Liver (tissue), 9 donors: ENCODE measurements around the gene RNF4. TPM values are rescaled to one million over a fixed set of nuclear protein-coding genes. Genes with fewer than 3 reads are reported as not detected.
"Not testable (repeated sequence)": the region's sequence is repeated elsewhere in the genome, so short reads cannot be mapped to it uniquely, and the experiment has no call there.

ENCODE experiments used
- DNase-seq: peaks from one replicate; pipeline ENCODE4 v3.0.0-alpha.2; 2017; ENCODE audit warnings: low spot score
- H3K27ac ChIP-seq, 2 donors: one replicate each; pipeline ENCODE4 v1.7.0; 2013; ENCODE audit warnings: inconsistent platforms in 2 of 2, low read length in 2 of 2, control low read depth in 1 of 2, low read depth in 1 of 2, mild to moderate bottlenecking in 1 of 2
- H3K27me3 ChIP-seq, 4 donors: one replicate each; pipeline versions ENCODE4 v1.6.1 to v1.7.0; 2013; ENCODE audit warnings: low read length in 3 of 4, inconsistent platforms in 1 of 4, mild to moderate bottlenecking in 1 of 4, moderate library complexity in 1 of 4; ENCODE audit not compliant: control insufficient read depth in 4 of 4, insufficient read depth in 4 of 4
- H3K36me3 ChIP-seq, 4 donors: one replicate each; pipeline versions ENCODE4 v1.6.1 to v1.7.0; 2013; ENCODE audit warnings: low read length in 3 of 4, mild to moderate bottlenecking in 3 of 4, low read depth in 1 of 4, moderate library complexity in 1 of 4; ENCODE audit not compliant: control insufficient read depth in 4 of 4, insufficient read depth in 3 of 4
- H3K4me1 ChIP-seq, 4 donors: one replicate each; pipeline versions ENCODE4 v1.6.1 to v1.7.0; 2013; ENCODE audit warnings: low read length in 3 of 4, mild to moderate bottlenecking in 3 of 4, moderate library complexity in 1 of 4; ENCODE audit not compliant: control insufficient read depth in 4 of 4, insufficient read depth in 4 of 4
- H3K4me3 ChIP-seq, 3 donors: one replicate each; pipeline versions ENCODE4 v1.6.1 to v1.7.0; 2013; ENCODE audit warnings: low read length in 3 of 3, control low read depth in 1 of 3, low read depth in 1 of 3, mild to moderate bottlenecking in 1 of 3
- H3K9ac ChIP-seq, 2 donors: one replicate each; pipeline ENCODE4 v1.7.0; 2013; ENCODE audit warnings: low read length in 2 of 2, mild to moderate bottlenecking in 2 of 2, moderate library complexity in 2 of 2, control low read depth in 1 of 2, low read depth in 1 of 2
- H3K9me3 ChIP-seq, 4 donors: one replicate each; pipeline versions ENCODE4 v1.6.1 to v1.7.0; 2013; ENCODE audit warnings: low read length in 3 of 4; ENCODE audit not compliant: control insufficient read depth in 4 of 4
- EGR1 ChIP-seq, 2 donors: IDR thresholded peaks; 2 replicates each; pipeline ENCODE4 v1.6.1; 2016 to 2018; ENCODE audit warnings: antibody characterized with exemption in 2 of 2, low read depth in 2 of 2
- FOXA2 ChIP-seq: IDR thresholded peaks from 2 replicates; pipeline ENCODE4 v1.6.1; 2016; ENCODE audit warnings: antibody characterized with exemption
- GABPA ChIP-seq, 2 donors: IDR thresholded peaks in 1 of 2; conservative IDR thresholded peaks in 1 of 2; 2 replicates each; pipeline ENCODE4 v1.6.1; 2016; ENCODE audit warnings: antibody characterized with exemption in 2 of 2, mild to moderate bottlenecking in 1 of 2, moderate library complexity in 1 of 2
- HNF4A ChIP-seq, 2 donors: conservative IDR thresholded peaks; 2 replicates each; pipeline ENCODE4 v1.6.1; 2016; ENCODE audit warnings: antibody characterized with exemption in 2 of 2, mild to moderate bottlenecking in 2 of 2
- HNF4G ChIP-seq: IDR thresholded peaks from 2 replicates; pipeline ENCODE4 v1.6.1; 2016; ENCODE audit warnings: antibody characterized with exemption
- JUND ChIP-seq, 2 donors: IDR thresholded peaks; 2 replicates each; pipeline ENCODE4 v1.6.1; 2016; ENCODE audit warnings: antibody characterized with exemption in 2 of 2
- RAD21 ChIP-seq, 2 donors: IDR thresholded peaks; 2 replicates each; pipeline ENCODE4 v1.6.1; 2016; ENCODE audit warnings: antibody characterized with exemption in 2 of 2, mild to moderate bottlenecking in 2 of 2
- RXRA ChIP-seq, 2 donors: IDR thresholded peaks; 2 replicates each; pipeline ENCODE4 v1.6.1; 2017 to 2018; ENCODE audit warnings: antibody characterized with exemption in 2 of 2, mild to moderate bottlenecking in 1 of 2
- WGBS: extraction: QIAGEN DNeasy Blood & Tissue Kit; methylation state at CpG from one replicate; pipeline ENCODE4 v1.1.7; 2013; 5-methylcytosine and 5-hydroxymethylcytosine counted together
- polyA plus RNA-seq, 2 donors: library from polyadenylated mRNA; stranded (reverse) in 1 of 2; unstranded in 1 of 2; fragments of 200-250 nt in 1 of 2; fragments of >200 nt in 1 of 2; fragmentation: Nextera tagmentation in 1 of 2; extraction: Ambion mirVana in 1 of 2; gene quantifications; one replicate each; pipeline versions ENCODE4 v1.2.1 to v1.2.3, GENCODE V29; 2013 to 2015
- total RNA-seq, 2 donors: library from RNA; depleted of rRNA; stranded (reverse); fragments of >200 nt; gene quantifications; one replicate each; pipeline ENCODE4 v1.2.3, GENCODE V29; 2014
- TF ChIP-seq, protein P1 (sequence below): IDR thresholded peaks from 2 replicates; pipeline ENCODE4 v1.6.1; 2016; ENCODE audit warnings: antibody characterized with exemption
- TF ChIP-seq, protein P2 (sequence below): fragments of 150-350 bp; IDR thresholded peaks from 2 replicates; pipeline ENCODE4 v1.5.1; 2017; ENCODE audit warnings: improper control_type of control experiment, low read depth, low read length; ENCODE audit not compliant: missing input control
- TF ChIP-seq, protein P3 (sequence below): IDR thresholded peaks from 2 replicates; pipeline ENCODE4 v1.6.1; 2016; ENCODE audit warnings: antibody characterized with exemption, mild to moderate bottlenecking
- TF ChIP-seq, protein P4 (sequence below): IDR thresholded peaks from 2 replicates; pipeline ENCODE4 v1.6.1; 2016; ENCODE audit warnings: antibody characterized with exemption
- donor health status: healthy.
- donor health status: healthy.
- donor health status: healthy.
- donor health status: healthy.
- donor health status: healthy.

The RNF4 gene
- total and polyA plus RNA-seq, 4 donors, result 13.0 to 31.0 (median 17.2) TPM

DNA sequence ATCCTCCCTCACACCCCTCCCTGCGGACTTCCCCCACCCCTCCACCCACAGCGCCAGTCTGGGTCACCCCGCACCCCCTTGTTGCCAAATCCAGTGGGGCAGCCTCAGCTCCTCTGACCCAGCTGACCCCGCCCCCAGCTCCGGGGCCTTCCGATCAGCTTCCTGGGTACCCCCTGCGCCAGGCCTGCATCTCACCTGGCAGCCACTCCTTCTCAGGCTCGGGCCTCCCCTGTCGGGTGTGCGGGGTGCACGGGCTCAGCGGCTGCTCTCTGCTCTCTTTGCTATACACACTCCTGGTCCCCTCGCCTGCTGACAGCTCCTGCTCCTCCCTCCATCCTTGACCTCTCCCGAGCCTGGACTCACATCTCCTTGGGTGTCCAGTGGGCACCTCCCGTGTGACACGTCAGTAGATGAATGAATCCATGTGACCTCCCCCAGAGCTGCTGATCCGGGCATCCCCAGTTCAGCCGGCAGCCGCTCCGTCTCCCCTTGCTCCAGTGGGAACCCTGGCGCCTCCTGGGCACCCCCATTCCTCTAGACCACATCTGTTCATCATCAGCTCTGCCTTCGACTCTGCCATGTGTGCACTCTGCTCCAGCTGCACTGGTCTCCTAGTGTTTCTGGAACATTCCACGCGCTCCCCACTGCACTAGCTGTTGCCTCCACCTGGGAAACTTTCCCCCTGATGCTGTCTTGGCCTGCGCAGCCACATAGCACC, 40.3 kb upstream of the RNF4 start:
- peaks cover 0 to 4% (median 1%) of the 10 kb centered on the region in 4 donors for H3K9me3 ChIP-seq
- no peaks in the 10 kb centered on the region for H3K4me1 ChIP-seq
- no peaks in the 10 kb centered on the region for H3K27me3 ChIP-seq
- TF ChIP-seq JUND (IDR thresholded peaks at IDR 0.05), result no peak
- TF ChIP-seq, protein P1, sequence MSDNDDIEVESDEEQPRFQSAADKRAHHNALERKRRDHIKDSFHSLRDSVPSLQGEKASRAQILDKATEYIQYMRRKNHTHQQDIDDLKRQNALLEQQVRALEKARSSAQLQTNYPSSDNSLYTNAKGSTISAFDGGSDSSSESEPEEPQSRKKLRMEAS, result no peak
- TF ChIP-seq, protein P2, sequence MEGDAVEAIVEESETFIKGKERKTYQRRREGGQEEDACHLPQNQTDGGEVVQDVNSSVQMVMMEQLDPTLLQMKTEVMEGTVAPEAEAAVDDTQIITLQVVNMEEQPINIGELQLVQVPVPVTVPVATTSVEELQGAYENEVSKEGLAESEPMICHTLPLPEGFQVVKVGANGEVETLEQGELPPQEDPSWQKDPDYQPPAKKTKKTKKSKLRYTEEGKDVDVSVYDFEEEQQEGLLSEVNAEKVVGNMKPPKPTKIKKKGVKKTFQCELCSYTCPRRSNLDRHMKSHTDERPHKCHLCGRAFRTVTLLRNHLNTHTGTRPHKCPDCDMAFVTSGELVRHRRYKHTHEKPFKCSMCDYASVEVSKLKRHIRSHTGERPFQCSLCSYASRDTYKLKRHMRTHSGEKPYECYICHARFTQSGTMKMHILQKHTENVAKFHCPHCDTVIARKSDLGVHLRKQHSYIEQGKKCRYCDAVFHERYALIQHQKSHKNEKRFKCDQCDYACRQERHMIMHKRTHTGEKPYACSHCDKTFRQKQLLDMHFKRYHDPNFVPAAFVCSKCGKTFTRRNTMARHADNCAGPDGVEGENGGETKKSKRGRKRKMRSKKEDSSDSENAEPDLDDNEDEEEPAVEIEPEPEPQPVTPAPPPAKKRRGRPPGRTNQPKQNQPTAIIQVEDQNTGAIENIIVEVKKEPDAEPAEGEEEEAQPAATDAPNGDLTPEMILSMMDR, result no peak
- TF ChIP-seq, protein P3, sequence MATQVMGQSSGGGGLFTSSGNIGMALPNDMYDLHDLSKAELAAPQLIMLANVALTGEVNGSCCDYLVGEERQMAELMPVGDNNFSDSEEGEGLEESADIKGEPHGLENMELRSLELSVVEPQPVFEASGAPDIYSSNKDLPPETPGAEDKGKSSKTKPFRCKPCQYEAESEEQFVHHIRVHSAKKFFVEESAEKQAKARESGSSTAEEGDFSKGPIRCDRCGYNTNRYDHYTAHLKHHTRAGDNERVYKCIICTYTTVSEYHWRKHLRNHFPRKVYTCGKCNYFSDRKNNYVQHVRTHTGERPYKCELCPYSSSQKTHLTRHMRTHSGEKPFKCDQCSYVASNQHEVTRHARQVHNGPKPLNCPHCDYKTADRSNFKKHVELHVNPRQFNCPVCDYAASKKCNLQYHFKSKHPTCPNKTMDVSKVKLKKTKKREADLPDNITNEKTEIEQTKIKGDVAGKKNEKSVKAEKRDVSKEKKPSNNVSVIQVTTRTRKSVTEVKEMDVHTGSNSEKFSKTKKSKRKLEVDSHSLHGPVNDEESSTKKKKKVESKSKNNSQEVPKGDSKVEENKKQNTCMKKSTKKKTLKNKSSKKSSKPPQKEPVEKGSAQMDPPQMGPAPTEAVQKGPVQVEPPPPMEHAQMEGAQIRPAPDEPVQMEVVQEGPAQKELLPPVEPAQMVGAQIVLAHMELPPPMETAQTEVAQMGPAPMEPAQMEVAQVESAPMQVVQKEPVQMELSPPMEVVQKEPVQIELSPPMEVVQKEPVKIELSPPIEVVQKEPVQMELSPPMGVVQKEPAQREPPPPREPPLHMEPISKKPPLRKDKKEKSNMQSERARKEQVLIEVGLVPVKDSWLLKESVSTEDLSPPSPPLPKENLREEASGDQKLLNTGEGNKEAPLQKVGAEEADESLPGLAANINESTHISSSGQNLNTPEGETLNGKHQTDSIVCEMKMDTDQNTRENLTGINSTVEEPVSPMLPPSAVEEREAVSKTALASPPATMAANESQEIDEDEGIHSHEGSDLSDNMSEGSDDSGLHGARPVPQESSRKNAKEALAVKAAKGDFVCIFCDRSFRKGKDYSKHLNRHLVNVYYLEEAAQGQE, result no peak
- TF ChIP-seq EGR1 (IDR thresholded peaks at IDR 0.05; ENCODE audit: low read depth in 2 of 2), result no peak
- H3K4me3 ChIP-seq, result no peak overlapping the region
- no peak overlapping the region for H3K9ac ChIP-seq
- 86% methylated on average over 25 of the region's 25 CpGs for WGBS
- no peak overlapping the region for H3K27ac ChIP-seq
- DNase-seq, result no peak
- H3K36me3 ChIP-seq, result no peaks in the 10 kb centered on the region

DNA sequence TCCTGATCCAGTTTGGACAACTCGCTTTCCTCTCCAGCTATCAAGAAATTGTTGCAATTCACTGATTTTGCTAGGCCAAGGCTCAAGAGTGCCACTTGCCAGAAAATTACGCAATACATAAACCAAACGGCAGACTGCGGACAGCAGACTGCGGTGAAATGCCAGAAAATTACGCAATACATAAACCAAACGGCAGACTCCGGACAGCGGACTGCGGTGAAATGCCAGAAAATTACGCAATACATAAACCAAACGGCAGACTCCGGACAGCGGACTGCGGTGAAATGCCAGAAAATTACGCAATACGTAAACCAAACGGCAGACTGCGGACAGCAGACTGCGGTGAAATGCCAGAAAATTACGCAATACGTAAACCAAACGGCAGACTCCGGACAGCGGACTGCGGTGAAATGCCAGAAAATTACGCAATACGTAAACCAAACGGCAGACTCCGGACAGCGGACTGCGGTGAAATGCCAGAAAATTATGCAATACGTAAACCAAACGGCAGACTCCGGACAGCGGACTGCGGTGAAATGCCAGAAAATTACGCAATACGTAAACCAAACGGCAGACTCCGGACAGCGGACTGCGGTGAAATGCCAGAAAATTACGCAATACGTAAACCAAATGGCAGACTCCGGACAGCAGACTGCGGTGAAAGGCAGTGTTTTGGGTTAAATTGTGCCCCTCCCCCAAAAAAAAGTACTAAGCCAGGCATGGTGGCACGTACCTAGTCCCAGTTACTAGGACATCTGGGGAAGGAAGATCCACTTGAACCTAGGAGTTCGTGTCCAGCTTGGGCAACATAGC, 38.8 kb upstream of the RNF4 start:
- DNase-seq, H3K27me3 ChIP-seq, H3K9ac ChIP-seq, H3K4me3 ChIP-seq, H3K36me3 ChIP-seq, H3K4me1 ChIP-seq, H3K9me3 ChIP-seq: not testable (repeated sequence)
- WGBS, result 33% methylated on average over 44 of the region's 49 CpGs
- peak; percentile 37 to 45 for TF ChIP-seq HNF4A (conservative IDR thresholded peaks at IDR 0.05)
- peak overlapping the region in 1 of 2 donors; percentile 79 for H3K27ac ChIP-seq

DNA sequence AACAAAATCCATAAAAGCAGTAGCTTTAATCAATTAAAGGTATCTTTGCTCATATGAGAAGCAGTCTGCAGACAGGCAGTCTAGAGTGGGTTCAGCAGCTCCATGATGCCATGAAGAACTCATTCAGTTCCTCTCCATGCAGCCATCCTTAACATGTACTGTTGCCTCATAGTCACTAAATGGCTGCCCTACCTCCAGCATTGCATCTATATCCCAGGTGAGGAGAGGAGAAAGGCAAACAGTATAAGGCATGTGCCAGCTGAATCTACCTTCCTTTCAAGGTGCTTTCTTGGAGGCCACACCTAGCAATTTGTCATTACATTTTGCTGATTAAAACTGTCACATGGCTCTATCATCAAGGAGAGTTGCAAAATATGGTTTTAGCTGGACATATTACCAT, 36.9 kb upstream of the RNF4 start:
- TF ChIP-seq, protein P1, result no peak
- TF ChIP-seq RAD21 (IDR thresholded peaks at IDR 0.05) (no peak), EGR1 (IDR thresholded peaks at IDR 0.05; ENCODE audit: low read depth in 2 of 2) (no peak), FOXA2 (no peak), HNF4G (no peak), JUND (IDR thresholded peaks at IDR 0.05) (no peak), GABPA (IDR thresholded peaks at IDR 0.05 in 1 of 2, conservative IDR thresholded peaks at IDR 0.05 in 1 of 2) (no peak), RXRA (IDR thresholded peaks at IDR 0.05) (no peak)
- TF ChIP-seq, protein P4, sequence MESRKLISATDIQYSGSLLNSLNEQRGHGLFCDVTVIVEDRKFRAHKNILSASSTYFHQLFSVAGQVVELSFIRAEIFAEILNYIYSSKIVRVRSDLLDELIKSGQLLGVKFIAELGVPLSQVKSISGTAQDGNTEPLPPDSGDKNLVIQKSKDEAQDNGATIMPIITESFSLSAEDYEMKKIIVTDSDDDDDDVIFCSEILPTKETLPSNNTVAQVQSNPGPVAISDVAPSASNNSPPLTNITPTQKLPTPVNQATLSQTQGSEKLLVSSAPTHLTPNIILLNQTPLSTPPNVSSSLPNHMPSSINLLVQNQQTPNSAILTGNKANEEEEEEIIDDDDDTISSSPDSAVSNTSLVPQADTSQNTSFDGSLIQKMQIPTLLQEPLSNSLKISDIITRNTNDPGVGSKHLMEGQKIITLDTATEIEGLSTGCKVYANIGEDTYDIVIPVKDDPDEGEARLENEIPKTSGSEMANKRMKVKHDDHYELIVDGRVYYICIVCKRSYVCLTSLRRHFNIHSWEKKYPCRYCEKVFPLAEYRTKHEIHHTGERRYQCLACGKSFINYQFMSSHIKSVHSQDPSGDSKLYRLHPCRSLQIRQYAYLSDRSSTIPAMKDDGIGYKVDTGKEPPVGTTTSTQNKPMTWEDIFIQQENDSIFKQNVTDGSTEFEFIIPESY, result no peak
- TF ChIP-seq, protein P3, result no peak
- Histone ChIP-seq H3K27ac (no peak overlapping the region), H3K9me3 (peaks cover 0 to 4% (median 1%) of the 10 kb centered on the region in 4 donors)

More for the DNA sequence above, 36.9 kb upstream of the RNF4 start:
- no peak overlapping the region for H3K4me3 ChIP-seq
- no peaks in the 10 kb centered on the region for H3K27me3 ChIP-seq
- no peaks in the 10 kb centered on the region for H3K36me3 ChIP-seq
- DNase-seq, result no peak
- H3K4me1 ChIP-seq, result no peaks in the 10 kb centered on the region
- H3K9ac ChIP-seq, result no peak overlapping the region
